Breast epithelium (tissue), 3 donors: ENCODE data around the gene SPTBN5.

Experiments used
- POLR2A ChIP-seq: fragments of 450-650 bp; IDR thresholded peaks from one replicate; pipeline ENCODE4 v1.6.1; 2016; ENCODE audit warnings: antibody characterized with exemption, mild to moderate bottlenecking, moderate library complexity
- POLR2AphosphoS5 ChIP-seq, 3 donors: sonication (generic); formaldehyde crosslinking; IDR thresholded peaks; one replicate each; pipeline ENCODE4 v1.6.1; 2017; ENCODE audit warnings: antibody characterized with exemption in 3 of 3
- TF ChIP-seq, protein P1 (sequence below), 3 donors: fragments of 450-650 bp; IDR thresholded peaks; one replicate each; pipeline ENCODE4 v1.5.1; 2016 to 2017; ENCODE audit warnings: antibody characterized with exemption in 3 of 3, mild to moderate bottlenecking in 3 of 3, moderate library complexity in 3 of 3

- TF ChIP-seq, protein P1, sequence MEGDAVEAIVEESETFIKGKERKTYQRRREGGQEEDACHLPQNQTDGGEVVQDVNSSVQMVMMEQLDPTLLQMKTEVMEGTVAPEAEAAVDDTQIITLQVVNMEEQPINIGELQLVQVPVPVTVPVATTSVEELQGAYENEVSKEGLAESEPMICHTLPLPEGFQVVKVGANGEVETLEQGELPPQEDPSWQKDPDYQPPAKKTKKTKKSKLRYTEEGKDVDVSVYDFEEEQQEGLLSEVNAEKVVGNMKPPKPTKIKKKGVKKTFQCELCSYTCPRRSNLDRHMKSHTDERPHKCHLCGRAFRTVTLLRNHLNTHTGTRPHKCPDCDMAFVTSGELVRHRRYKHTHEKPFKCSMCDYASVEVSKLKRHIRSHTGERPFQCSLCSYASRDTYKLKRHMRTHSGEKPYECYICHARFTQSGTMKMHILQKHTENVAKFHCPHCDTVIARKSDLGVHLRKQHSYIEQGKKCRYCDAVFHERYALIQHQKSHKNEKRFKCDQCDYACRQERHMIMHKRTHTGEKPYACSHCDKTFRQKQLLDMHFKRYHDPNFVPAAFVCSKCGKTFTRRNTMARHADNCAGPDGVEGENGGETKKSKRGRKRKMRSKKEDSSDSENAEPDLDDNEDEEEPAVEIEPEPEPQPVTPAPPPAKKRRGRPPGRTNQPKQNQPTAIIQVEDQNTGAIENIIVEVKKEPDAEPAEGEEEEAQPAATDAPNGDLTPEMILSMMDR (IDR thresholded peaks at IDR 0.05), result no peak
- TF ChIP-seq POLR2A (no peak), POLR2AphosphoS5 (IDR thresholded peaks at IDR 0.05) (no peak)
These were observed 83.0 kb downstream of the SPTBN5 start for GRCh38 chr15:41810651-41811431.
